Ishikawa (cell line): ENCODE results near the gene SLC43A1.

ENCODE experiments used
- CEBPB ChIP-seq: IDR thresholded peaks from 2 replicates; pipeline ENCODE4 v1.6.1; 2012
- CREB1 ChIP-seq: IDR thresholded peaks from 2 replicates; pipeline ENCODE4 v1.6.1; 2012; ENCODE audit warnings: low read depth
- EGR1 ChIP-seq: IDR thresholded peaks from 2 replicates; pipeline ENCODE4 v1.6.1; 2012
- EP300 ChIP-seq: IDR thresholded peaks from 2 replicates; pipeline ENCODE4 v1.6.1; 2012; ENCODE audit warnings: borderline replicate concordance
- FOXM1 ChIP-seq: IDR thresholded peaks from 2 replicates; pipeline ENCODE4 v1.6.1; 2012; ENCODE audit warnings: low read depth, borderline replicate concordance
- NFIC ChIP-seq: IDR thresholded peaks from 2 replicates; pipeline ENCODE4 v1.6.1; 2012
- RAD21 ChIP-seq: IDR thresholded peaks from 2 replicates; pipeline ENCODE4 v1.6.1; 2012; ENCODE audit warnings: low read depth
- TAF1 ChIP-seq: IDR thresholded peaks from 2 replicates; pipeline ENCODE4 v1.6.1; 2012; ENCODE audit warnings: low read depth, mild to moderate bottlenecking
- TCF12 ChIP-seq: IDR thresholded peaks from 2 replicates; pipeline ENCODE4 v1.6.1; 2012; ENCODE audit warnings: low read depth
- TEAD4 ChIP-seq: IDR thresholded peaks from 2 replicates; pipeline ENCODE4 v1.6.1; 2012
- YY1 ChIP-seq: IDR thresholded peaks from 2 replicates; pipeline ENCODE4 v1.6.1; 2012; ENCODE audit warnings: low read depth
- ZBTB7A ChIP-seq: IDR thresholded peaks from 2 replicates; pipeline ENCODE4 v1.6.1; 2012; ENCODE audit warnings: low read depth
- TF ChIP-seq, protein P1 (sequence below): IDR thresholded peaks from 2 replicates; pipeline ENCODE4 v1.6.1; 2012
- TF ChIP-seq, protein P2 (sequence below): IDR thresholded peaks from 2 replicates; pipeline ENCODE4 v1.6.1; 2012
- TF ChIP-seq, protein P3 (sequence below): IDR thresholded peaks from 2 replicates; pipeline ENCODE4 v1.6.1; 2012; ENCODE audit warnings: low read depth, mild to moderate bottlenecking

Gene SLC43A1

DNA sequence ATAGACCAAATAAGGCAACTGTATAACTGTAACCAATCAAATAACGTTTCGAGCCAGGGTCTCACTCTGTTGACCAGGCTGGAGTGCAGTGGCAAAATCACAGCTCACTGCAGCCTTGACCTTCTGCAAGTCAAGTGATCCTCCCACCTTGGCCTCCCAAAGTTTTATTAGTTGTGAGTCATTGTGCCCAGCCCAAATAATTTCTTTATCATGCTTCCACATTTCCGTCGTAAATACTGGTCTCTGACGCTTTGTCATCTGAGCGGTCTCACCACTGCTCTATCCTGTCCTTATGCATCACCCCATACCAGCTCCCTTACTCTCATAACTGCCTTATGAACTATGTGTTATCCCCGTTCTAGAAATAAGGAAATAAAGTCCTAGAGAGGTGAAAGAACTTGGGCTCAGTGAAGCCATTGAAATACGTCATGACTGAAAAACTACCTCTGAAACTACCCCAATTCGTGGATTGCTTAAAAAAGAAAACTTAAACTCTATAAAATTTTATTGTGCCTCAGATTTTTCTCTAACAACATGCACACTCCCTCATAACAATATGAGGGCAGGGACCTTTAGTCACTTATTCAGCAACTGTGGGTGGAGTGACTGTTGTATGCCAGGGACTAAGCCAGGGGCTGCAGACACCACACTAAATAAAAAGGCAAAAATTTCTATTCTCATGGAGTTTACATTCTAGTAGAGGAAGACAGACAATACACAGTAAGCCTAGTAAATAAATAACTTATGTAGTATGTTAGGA lies 71.0 kb downstream of the SLC43A1 start:
- TF ChIP-seq, protein P1, sequence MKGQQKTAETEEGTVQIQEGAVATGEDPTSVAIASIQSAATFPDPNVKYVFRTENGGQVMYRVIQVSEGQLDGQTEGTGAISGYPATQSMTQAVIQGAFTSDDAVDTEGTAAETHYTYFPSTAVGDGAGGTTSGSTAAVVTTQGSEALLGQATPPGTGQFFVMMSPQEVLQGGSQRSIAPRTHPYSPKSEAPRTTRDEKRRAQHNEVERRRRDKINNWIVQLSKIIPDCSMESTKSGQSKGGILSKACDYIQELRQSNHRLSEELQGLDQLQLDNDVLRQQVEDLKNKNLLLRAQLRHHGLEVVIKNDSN: no peak
- no peak for TF ChIP-seq EGR1
- TF ChIP-seq EP300: no peak
- TF ChIP-seq, protein P2, sequence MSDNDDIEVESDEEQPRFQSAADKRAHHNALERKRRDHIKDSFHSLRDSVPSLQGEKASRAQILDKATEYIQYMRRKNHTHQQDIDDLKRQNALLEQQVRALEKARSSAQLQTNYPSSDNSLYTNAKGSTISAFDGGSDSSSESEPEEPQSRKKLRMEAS: no peak
- no peak for TF ChIP-seq YY1
- TF ChIP-seq CREB1: no peak

DNA sequence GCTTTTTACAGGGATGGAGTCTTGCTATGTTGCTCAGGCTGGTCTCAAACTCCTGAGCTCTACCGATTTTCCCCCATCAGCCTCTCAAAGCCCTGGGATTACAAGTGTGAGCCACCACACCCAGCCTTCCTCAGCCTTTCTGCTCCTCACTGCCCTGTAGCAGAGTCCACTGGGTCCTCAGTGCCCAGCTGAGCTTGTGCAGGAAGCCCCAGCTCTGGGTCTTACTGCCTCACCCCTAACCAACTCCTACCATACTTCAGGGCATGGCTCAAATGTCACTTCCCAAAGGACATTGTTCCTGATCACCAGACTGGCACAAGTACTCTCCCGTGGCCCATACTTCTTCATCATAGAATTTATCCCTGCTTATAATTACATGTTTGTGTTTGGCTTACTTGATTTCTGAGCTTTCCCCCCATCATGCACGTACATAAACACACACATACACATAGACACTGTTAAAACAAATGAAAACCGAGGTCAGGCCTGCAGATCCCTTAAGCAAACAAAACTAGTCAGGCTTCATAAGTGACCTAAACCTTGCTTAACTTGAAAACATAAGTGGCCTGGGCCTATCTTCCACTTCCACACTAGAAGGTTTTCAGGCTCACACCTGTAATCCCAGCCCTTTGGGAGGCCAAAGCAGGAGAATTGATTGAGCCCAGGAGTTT lies 74.6 kb downstream of the SLC43A1 start:
- no peak for TF ChIP-seq EGR1
- peak; percentile 27; the same call in 1 of the 2 replicates for TF ChIP-seq EP300

DNA sequence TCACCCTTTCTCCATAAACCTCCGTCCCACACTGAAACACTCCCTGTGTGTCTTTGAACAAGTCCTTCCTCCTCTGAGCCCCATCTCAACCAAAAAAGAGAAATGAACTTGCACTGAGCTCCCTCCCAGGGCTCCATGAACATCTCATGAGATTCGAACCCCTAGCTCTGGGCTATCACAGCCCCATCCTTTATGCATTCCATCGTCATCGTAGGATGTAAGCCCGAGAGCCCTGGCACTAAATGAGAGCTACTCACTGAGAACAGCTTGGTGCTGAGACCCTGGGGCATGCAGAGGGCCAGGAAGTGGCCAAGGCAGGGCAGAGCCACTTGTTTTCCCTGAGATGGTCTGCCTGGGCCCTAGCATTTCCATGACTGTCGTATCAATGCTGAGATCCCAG lies 75.7 kb downstream of the SLC43A1 start:
- TF ChIP-seq TCF12 (no peak), ZBTB7A (no peak), TAF1 (no peak), NFIC (no peak), FOXM1 (no peak), CREB1 (no peak), EGR1 (no peak)
- TF ChIP-seq, protein P1: no peak
- TF ChIP-seq, protein P2: no peak

DNA sequence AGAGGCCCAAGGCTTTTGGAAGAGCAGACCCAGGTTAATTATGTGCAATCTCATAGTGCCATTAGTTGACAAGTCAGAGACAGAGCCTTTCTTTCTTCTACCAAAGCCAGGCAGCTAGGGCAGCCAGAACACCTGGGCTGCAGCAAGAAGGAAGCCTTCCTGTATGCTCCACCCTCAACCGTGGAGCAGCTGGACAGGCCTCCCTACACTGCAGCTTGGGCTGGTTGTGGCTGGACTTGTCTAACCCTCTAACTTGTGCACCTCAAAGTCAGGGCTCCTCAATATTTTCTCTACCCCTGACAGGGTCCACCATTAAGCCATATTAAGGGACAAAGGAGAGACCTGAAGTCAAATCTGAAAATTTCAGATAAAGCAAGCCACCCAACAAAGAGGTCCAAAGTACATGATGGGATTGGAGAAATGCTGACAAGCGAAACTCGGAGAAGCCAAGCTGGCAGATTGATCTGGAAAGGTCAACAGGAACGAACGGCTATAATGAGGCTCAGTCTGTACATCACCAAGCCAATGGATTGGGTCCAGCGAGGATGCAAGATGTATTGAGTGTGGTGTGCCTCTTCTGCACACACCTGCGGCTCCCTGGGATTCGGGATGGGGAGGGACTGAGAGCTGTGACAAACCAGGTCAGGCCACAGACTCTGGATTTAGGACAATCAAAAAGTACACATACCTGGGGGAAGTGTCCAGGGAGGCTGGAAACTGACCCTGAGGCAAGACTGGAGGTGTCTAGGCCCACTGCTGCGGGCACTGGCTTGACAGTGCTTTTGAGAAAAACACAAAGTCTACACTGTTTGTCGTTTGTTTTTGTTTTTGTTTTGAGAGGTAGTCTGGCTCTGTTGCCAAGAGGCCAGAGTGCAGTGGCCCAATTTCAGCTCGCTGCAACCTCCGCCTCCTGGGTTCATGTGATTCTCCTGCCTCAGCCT lies 76.9 kb downstream of the SLC43A1 start:
- TF ChIP-seq TCF12: no peak
- TF ChIP-seq YY1: no peak
- TF ChIP-seq CREB1: no peak
- no peak for TF ChIP-seq FOXM1
- TF ChIP-seq TEAD4: no peak
- TF ChIP-seq ZBTB7A: no peak
- TF ChIP-seq EGR1: no peak
- TF ChIP-seq TAF1: no peak
- TF ChIP-seq, protein P1: no peak
- TF ChIP-seq RAD21: no peak
- no peak for TF ChIP-seq CEBPB
- TF ChIP-seq, protein P2: no peak
- TF ChIP-seq, protein P3, sequence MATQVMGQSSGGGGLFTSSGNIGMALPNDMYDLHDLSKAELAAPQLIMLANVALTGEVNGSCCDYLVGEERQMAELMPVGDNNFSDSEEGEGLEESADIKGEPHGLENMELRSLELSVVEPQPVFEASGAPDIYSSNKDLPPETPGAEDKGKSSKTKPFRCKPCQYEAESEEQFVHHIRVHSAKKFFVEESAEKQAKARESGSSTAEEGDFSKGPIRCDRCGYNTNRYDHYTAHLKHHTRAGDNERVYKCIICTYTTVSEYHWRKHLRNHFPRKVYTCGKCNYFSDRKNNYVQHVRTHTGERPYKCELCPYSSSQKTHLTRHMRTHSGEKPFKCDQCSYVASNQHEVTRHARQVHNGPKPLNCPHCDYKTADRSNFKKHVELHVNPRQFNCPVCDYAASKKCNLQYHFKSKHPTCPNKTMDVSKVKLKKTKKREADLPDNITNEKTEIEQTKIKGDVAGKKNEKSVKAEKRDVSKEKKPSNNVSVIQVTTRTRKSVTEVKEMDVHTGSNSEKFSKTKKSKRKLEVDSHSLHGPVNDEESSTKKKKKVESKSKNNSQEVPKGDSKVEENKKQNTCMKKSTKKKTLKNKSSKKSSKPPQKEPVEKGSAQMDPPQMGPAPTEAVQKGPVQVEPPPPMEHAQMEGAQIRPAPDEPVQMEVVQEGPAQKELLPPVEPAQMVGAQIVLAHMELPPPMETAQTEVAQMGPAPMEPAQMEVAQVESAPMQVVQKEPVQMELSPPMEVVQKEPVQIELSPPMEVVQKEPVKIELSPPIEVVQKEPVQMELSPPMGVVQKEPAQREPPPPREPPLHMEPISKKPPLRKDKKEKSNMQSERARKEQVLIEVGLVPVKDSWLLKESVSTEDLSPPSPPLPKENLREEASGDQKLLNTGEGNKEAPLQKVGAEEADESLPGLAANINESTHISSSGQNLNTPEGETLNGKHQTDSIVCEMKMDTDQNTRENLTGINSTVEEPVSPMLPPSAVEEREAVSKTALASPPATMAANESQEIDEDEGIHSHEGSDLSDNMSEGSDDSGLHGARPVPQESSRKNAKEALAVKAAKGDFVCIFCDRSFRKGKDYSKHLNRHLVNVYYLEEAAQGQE: no peak
- no peak for TF ChIP-seq EP300
- no peak for TF ChIP-seq NFIC

DNA sequence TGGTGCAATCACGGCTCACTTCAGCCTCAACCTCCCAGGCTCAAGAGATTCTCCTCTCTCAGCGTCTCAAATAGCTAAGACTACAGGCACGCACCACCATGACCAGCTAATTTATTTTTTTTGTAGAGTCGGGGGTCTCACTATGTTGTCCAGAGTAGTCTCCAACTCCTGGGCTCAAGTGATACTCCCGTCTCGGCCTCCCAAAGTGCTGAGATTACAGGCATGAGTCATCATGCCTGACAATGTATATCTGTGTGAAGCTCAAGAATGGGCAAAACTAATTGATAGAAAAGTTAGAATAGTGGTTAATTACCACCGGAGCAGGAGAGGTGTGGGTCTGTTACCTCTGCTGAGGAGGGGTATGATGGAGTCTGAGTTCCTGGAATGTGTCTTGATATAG lies 79.5 kb downstream of the SLC43A1 start:
- TF ChIP-seq CREB1 (no peak), EP300 (no peak), TEAD4 (no peak), CEBPB (no peak)
- TF ChIP-seq, protein P2: no peak
- TF ChIP-seq, protein P1: no peak
